GM18868 (cell line): ENCODE results near the gene RRAS.

Experiments used
- ATAC-seq: cut with Tn5 transposase; IDR thresholded peaks from one replicate; pipeline ENCODE4 v1.9.1; 2021; ENCODE audit warnings: mild to moderate bottlenecking, moderate library complexity; ENCODE audit not compliant: unreplicated experiment

RRAS gene

DNA sequence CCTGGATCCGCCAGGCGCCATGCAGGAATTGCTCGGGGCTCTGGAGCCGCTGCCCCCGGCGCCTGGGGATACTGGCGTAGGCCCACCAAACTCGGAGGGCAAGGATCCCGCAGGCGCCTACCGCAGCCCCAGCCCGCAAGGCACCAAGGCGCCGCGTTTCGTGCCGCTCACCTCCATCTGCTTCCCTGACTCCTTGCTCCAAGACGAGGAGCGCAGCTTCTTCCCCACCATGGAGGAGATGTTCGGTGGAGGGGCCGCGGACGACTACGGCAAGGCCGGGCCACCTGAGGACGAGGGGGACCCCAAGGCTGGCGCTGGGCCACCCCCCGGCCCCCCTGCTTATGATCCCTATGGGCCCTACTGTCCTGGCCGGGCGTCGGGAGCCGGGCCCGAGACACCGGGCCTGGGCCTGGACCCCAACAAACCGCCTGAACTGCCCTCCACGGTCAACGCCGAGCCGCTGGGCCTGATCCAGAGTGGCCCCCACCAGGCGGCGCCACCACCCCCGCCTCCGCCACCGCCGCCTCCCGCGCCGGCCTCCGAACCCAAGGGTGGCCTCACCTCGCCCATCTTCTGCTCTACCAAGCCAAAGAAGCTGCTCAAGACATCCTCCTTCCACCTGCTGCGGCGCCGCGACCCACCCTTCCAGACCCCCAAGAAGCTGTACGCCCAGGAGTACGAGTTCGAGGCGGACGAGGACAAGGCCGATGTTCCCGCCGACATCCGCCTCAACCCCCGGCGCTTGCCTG is 42.8 kb downstream of the RRAS start:
- no peak for ATAC-seq

DNA sequence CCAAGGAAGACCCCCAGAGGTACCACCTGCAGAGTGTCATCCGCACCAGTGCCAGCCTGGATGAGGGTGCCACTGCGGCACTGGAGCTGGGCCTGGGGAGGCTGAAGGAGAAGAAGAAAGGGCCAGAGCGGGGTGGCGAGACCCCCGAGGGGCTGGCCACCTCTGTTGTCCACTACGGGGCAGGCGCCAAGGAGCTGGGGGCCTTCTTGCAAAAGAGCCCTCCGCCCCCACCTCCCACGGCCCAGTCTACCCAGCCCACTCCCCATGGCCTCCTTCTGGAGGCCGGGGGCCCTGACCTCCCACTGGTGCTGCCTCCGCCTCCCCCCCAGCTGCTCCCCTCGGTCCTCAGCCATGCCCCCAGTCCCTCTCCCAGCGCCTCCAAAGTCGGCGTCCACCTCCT is 43.5 kb downstream of the RRAS start:
- no peak for ATAC-seq

DNA sequence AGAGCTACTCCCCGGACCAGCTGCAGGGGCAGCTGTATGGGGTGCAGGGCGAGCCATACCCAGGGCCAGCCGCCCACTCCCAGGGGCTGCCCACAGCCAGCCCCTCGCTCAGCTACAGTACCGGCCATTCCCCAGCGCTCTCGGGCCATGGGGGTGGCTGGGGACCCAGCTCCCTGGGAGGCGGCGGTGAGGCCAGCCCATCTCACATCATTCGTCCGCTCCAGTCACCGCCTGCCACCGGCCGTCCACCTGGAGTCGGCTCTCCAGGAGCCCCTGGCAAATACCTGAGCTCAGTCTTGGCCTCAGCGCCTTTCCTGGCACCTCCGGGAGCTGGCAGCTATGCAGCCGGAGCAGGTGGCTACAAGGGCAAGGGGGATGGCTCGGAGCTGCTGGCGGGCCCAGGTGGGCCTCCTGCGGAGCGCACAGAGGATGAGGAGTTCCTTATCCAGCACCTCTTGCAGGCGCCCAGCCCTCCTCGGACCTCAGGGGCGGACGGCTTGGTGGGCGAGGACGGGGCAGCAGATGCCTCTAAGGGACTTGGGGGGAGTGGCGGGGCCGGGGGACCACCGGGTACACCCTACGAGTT is 44.0 kb downstream of the RRAS start:
- no peak for ATAC-seq

DNA sequence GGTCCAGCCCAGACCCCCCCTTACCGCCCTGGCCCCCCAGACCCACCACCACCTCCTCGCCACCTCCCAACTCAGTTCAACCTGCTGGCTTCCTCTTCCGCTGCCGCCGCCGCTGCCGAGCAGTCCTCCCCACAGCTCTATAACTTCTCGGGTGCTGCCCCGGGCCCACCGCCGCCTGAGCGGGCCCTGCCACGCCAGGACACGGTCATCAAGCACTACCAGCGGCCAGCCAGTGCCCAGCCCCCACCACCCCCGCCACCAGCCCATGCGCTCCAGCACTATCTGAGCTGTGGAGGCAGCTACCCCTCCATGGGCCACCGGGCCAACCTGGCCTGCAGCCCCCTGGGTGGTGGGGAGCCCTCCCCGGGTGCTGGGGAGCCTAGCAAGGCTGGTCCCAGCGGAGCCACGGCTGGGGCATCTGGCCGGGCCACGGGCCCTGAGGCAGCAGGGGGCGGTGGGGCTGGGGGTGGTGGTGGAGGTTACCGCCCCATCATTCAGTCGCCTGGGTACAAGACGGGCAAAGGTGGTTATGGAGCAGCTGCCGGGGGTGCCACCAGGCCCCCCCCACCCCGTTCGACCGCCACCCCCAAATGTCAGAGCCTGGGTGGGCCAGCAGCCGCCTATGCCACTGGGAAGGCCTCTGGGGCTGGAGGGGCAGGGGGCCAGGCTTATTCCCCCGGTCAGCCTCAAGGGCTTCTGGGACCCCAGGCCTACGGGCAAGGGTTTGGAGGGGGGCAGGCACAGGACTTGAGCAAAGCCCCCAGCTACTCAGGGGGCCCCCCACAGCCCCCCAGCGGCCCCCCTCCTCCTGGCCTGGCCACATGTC is 44.7 kb downstream of the RRAS start:
- ATAC-seq: no peak

DNA sequence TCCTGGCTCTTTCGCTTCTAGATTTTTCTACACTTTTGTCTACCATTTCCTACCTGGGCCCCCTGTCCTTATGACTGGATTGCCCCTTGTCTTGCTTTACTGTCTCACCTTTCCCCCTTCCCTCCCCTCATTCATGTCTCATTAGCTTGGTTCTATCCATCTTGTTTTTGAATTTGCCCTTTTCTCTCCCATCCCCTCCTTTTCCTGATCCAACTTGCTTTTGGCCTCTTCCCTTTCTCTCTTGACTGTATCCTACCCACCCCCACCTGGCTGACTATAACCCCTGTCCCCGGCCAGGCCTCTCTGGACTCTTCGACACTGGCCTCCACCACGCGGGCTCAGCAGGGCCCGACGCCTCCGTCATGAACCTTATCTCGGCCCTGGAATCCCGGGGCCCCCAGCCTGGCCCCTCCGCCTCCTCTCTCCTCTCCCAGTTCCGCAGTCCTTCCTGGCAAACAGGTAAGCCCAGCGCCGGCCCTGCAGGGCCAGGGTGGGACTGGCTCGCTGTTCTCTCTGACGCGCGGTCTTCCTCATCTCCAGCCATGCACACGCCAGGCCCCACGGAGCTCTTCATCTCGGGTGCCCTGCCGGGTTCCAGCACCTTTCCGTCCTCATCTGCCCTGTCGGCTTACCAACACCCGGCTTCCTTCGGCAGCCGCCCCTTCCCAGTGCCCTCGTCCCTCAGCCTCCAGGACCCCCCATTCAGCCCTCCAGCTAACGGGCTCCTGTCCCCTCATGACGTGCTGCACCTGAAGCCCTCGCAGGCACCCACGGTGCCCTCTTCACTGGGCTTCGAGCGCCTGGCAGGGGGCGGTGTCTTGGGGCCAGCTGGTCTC is 45.6 kb downstream of the RRAS start:
- no peak for ATAC-seq

DNA sequence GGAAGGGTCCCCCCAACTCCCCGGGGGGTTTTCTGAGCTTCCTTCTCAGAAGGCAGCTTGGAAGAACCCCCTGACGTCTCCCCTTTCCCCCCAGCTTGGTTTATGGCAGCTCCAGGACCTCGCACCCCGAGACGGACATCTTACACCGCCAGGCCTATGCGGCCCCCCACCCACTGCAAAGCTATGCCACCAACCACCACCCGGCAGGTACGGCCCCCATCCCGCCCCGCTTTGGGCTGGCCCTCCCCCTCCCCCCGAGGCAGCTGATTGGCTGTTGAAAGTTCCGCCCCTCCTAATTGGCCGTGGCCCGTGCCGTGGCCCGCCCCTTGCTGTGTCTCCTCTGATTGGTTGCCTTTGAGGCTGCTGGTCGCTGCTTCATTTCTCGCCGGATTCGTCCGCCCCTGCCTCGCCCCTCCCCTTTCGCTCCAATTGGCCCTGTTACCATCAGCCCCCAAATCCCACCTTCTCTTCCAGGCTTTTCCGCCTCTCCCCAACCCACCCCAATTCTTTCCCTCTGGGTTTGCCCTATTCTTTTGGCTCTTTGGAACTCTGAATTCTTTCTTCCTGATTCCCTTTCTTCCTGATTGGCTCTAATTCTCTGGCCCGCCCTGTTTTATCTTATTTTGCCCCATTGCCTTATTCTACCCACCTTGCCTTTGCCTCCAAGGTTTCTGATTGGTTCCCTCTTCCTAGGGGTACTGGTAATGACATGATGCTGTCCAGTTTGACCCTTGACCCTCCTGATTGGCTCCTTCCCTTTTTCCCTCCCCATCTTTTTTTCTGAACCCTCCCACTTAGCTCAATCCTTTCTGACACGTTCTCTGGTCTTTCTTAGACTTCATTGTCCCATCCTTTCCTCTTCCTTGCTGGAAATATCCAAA is 46.5 kb downstream of the RRAS start:
- peak; percentile 50 for ATAC-seq

DNA sequence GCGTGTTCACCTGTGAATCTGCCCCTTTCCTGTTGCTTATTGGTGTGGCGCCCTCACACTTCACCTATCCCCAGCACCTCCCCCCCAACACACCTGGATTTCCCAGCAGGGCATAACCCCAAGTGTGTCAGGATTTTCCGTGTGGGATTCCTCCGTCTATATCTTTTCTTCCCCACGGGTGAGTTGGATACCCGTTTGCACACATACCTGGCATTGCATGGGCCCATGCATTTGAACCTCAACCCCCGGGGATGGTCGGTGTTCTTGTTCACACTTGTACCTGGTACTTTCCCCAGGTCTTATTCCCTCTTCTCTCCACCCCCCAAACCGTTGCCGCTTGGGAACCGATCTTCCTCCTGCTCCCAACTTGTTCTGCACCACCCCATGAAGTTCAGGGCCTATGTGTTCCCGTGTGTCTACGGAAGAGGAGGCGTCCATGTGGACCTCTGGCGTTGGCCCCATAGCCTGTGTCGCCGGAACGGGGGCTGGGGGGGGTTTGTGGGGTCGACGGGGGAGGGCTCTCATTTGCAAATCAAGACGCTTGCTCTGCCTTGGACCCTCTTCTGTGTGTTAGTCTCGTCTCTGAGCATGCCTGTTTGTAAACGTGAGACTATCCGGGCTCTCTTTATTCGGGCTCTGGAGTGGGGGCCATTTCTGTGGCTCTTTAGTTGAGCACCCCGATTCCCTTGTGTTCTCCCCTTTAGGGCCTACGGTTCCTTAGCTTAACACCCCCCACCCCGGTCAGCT is 47.3 kb downstream of the RRAS start:
- no peak for ATAC-seq

DNA sequence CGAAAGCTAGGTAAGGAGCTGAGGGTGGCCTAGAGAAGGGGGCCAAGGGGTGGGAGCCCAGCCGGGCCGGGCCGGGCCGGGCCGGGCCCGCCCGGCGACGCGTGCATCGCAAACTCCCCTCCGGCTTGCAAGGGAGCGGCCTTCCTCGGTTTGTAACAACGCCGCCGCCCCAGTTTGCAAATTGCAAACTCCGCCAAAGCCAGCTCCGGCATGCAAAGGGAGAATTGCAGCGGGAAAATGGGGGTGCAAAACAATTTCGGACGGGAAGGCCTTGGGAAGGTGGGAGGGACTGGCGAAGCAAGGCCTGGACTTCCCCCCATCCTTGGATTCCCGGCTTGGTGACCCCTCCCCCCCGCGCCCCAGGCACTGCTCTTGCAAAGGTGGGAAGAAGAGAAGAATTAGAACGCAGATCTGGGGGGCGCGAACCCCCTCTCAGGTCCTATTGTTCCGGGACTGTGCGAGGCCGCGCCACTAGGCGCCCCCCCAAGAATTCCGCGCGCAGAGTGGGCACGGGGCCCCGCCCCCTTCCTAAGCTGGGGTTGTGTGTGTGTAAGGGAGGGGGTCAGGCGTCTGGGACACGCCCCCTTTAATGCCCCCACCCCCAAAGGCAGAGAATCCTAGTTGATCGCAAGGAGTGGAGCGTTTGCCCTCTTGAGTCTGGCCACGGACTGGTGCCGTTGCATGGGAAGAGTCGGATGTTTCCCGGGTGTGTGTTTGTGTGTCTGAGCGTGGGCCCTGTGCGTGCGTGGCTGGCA is 48.0 kb downstream of the RRAS start:
- no peak for ATAC-seq

DNA sequence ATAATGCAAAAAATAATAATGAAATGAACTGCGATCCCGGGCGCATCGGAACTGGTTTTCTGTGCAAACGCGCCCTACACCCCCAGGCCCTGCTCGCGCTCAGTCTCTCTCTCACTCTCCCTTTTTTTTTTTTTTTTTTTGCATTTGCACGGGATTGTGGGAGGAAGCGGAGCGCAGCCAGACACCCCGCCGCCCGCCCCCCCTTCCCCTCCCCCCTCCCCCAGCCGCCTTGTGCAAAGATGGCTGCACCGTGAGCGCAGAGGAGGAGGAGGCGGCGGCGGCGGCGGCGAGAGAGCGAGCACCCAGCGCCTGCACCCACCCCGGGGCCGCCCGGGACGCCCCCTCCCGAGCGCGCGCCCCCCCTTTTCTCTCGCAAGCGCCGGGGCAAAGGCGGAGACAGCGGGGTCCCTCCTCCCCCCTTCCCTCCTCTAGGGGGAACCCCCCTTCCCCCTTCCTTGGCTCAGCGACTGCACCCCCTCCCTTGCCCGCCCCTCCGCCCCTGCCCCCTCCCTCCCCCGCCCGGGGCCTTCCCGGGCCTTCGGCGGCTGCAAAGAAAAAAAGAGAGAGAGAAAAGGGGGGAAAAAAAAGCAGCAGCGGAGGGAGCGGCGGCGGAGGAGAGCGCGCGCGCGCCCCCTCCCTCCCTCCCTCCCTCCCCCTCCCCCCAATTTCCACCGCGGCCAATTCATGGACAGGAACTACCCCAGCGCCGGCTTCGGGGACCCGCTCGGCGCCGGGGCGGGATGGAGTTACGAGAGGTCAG is 48.8 kb downstream of the RRAS start, which contains the start of gene PRR12:
Gene PRR12 (plus strand): TSS at position 212 of the 760 bp plus-strand sequence. CDS start 473 bp downstream, at position 685.
- ATAC-seq: no peak

DNA sequence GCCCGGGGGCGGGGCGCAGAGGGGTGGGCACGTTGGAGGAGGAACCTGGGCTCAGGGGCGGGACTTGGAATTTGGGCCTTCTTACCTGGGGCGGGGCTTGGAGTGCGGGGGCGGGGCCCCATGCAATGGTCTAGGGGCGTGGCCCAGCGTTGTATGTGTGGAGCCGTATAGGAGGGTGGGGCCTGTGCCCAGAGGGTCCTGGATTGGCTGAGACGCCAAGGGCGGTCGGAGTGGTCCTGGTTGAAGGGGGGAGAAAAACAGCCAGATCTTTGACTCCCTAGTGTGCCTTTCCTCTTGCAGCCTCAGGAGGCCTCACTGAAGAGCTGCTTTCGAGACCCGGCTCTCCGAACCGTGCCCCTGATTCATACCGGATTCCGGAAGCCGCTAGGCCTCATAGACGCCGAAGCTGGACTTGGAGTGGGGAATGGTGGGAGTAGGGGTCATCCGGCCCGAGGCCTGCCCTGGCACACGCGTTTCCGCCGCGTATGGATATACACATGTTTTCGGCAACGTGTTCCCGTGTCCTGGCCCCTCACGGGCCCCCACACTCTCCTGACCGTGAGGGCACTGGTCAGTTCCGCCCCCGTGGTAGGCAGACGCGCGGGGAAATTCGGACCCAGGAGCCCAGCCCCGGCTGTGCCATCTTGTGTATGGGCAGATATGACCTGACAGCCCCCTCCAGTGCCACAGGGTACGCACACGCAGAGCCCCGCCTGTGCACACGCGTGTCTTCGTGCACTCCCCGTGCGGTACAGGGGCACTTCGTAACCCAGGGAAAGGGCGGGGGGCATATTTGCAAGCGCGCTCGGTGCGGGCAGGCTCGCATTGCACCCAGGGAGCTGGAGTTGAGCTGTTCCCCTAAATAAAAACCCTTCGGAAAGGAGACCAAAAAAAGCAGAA is 49.6 kb downstream of the RRAS start:
- ATAC-seq: peak; percentile 60

DNA sequence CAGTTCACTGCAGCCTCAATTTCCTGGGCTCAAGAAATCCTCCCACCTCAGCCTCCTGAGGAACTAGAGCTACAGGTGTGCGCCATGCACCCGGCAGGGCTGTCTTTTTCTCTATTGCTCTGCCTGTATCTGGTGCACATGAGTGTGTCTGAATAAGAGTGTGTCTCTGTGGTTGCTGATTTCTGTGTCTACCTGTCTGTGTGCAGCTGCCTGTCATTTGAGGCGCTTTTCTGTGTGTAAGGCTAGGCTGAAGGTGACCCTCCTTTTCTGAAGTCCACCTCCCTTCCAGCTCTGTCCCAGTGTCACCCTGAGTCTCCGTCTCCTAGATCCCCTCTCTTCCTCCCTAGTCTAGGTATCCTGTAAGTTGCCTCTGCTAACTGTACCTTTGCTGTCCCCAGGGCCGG is 50.4 kb downstream of the RRAS start:
- no peak for ATAC-seq

DNA sequence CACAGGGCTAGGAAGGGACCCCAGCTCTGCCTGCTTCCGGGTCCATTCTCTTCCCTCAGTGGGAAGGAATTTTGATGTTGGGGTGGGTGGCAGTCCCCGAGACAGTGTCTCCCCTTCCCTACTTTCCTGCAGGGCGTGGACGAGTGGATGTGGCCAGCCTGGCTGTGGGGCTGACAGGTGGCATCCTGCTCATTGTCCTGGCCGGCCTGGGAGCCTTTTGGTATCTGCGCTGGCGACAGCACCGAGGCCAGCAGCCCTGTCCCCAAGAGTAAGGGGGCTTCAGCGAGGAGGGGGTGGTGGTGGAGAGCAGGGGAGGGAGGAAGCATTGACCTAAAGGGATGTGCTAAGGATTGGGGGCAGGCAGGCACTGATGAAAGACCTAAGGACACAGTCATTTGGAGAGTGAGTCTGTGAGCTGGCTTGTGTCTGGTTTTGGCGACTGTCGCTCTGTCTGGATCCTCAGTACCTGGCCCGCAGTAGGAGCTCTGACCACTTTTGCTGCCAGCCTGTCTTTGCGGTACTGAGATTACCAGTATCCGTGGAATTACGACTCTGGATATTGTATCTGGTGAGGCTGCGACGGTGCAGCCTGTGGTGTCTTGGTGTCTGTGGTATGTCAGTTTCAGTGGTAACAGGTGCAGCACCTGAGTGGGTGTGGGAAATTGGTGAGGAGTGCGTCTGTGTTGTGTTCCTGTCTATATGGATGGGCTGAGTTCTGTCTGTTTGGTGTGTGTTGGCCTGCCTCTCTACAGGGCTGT is 51.4 kb downstream of the RRAS start:
- ATAC-seq: no peak

DNA sequence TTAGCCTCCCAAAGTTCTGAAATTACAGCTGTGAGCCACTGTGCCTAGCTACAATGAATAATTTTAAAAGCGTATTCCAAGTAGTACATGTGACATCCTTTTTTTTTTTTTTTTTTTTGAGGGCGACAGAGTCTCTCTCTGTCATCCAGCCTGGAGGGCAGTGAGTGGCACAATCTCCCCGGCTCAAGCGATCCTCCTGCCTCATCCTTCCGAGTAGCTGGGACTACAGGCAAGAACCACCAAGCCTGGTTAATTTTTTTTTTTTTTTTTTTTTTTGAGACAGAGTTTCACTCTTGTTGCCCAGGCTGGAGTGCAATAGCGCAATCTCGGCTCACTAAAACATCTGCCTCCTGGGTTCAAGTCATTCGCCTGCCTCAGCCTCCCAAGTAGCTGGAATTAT is 52.7 kb downstream of the RRAS start:
- ATAC-seq: no peak
